Endodermal cell (in vitro differentiated cells): ENCODE measurements around the gene COL13A1. TPM values are rescaled to one million over a fixed set of nuclear protein-coding genes. Genes with fewer than 3 reads are reported as not detected.

Experiments
- DNase-seq: peaks from one replicate; pipeline ENCODE4 v3.0.0-alpha.2; 2017
- H3K27ac ChIP-seq: 2 replicates; pipeline ENCODE4 v1.5.1; 2013; ENCODE audit warnings: mild to moderate bottlenecking, low read depth, low read length, moderate library complexity
- H3K27me3 ChIP-seq: 2 replicates; pipeline ENCODE4 v1.6.1; 2013; ENCODE audit warnings: mild to moderate bottlenecking, low read length, moderate library complexity; ENCODE audit not compliant: insufficient read depth, control insufficient read depth, poor library complexity, severe bottlenecking
- H3K36me3 ChIP-seq: 2 replicates; pipeline ENCODE4 v1.7.0; 2013; ENCODE audit warnings: mild to moderate bottlenecking, low read length, moderate library complexity; ENCODE audit not compliant: control insufficient read depth, insufficient read depth
- H3K4me1 ChIP-seq: one replicate; pipeline ENCODE4 v1.7.0; 2013; ENCODE audit warnings: low read length; ENCODE audit not compliant: control insufficient read depth, insufficient read depth
- H3K4me3 ChIP-seq: 2 replicates; pipeline ENCODE4 v1.5.1; 2013; ENCODE audit warnings: mild to moderate bottlenecking, low read length, moderate library complexity
- H3K9ac ChIP-seq: 2 replicates; pipeline ENCODE4 v1.6.1; 2013; ENCODE audit warnings: mild to moderate bottlenecking, low read length, moderate library complexity; ENCODE audit not compliant: poor library complexity, severe bottlenecking; ENCODE audit errors: extremely low read depth
- H3K9me3 ChIP-seq: 2 replicates; pipeline ENCODE4 v1.6.1; 2013; ENCODE audit warnings: mild to moderate bottlenecking, low read length, moderate library complexity; ENCODE audit not compliant: control insufficient read depth
- H3K27ac Mint-ChIP-seq: 2 replicates; pipeline ENCODE4 v1.8.0; 2020; ENCODE audit warnings: mixed read lengths
- H3K27me3 Mint-ChIP-seq: 2 replicates; pipeline ENCODE4 v1.8.0; 2021; ENCODE audit warnings: mild to moderate bottlenecking, mixed read lengths; ENCODE audit not compliant: insufficient read depth
- H3K36me3 Mint-ChIP-seq: 2 replicates; pipeline ENCODE4 v1.8.0; 2020; ENCODE audit warnings: low read depth, mixed read lengths
- H3K4me1 Mint-ChIP-seq: 2 replicates; pipeline ENCODE4 v1.8.0; 2020; ENCODE audit warnings: mixed read lengths
- H3K4me3 Mint-ChIP-seq: 2 replicates; pipeline ENCODE4 v1.8.0; 2020; ENCODE audit warnings: mild to moderate bottlenecking, moderate library complexity, mixed read lengths
- H3K9me3 Mint-ChIP-seq: 2 replicates; pipeline ENCODE4 v1.8.0; 2020; ENCODE audit warnings: mild to moderate bottlenecking, mixed read lengths
- WGBS, 2 experiments: methylation state at CpG; one replicate each; pipeline versions ENCODE4 v1.1.5 to v1.1.7; 2013; ENCODE audit warnings: missing lambda C conversion rate in 2 of 2, mixed read lengths in 1 of 2; ENCODE audit not compliant: insufficient coverage in 1 of 2, insufficient read length in 1 of 2; 5-methylcytosine and 5-hydroxymethylcytosine counted together
- total RNA-seq, 2 donors: library from RNA; stranded (reverse); fragmentation: NEBNext Ultra II Directional in 1 of 2; extraction: Animal tissue kit (Norgen Biotek cat#: 25700) in 1 of 2; gene quantifications; 2 replicates in 1 of 2; 3 replicates in 1 of 2; pipeline ENCODE4 v1.2.1, GENCODE V29; 2021
- TF ChIP-seq, protein P1 (sequence below): fragments of 200-600 bp; sonication (generic); conservative IDR thresholded peaks from 2 replicates; pipeline ENCODE4 v1.5.0; 2021; ENCODE audit warnings: antibody characterized with exemption, mild to moderate bottlenecking

The COL13A1 gene
- total RNA-seq, 2 donors from 2014 or later: 15.9 to 20.7 TPM

DNA sequence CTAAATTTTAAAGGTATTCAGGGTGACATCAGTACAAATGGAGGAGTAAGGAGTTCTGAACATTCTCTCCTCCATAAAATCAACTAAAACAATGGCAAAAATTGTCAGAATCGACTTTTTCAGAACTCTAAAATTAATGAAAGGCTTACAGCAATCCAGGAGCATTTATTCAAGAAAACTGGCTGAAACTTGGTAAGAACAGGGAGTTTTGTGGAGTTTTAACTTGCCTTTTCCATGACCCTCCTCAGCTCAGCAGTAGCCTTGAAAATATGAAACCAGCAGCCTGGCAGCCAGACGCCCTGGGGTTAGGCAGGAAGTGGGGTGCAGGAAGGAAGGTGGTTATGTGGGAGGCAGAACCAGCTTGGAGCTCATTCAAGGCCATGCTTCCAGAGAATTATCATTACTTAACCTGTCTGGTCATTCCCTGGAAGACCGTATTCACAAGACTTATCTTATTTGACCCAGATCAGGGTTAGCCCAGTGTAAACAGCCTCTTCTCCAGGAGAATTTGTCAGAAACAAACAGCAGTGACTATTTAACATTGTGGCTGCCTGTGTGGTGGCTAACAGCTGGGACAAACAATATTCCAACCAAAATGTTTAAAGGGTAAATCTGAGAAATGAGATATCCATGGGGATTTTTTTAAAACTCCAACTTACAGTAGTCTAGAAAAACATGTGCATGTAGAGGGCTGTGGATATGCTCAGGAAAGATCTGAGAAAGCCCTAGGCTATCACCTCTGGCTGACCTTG lies 175.3 kb downstream of the COL13A1 start:
- peaks cover 27% of the 10 kb centered on the region for H3K27me3 Mint-ChIP-seq
- 87 to 94% methylated on average over 3 of the region's 3 CpGs for WGBS, 2 experiments
- H3K27ac Mint-ChIP-seq: no peak overlapping the region
- no peak overlapping the region for H3K9ac ChIP-seq
- H3K9me3 ChIP-seq: peaks cover 26% of the 10 kb centered on the region
- no peaks in the 10 kb centered on the region for H3K36me3 ChIP-seq
- no peaks in the 10 kb centered on the region for H3K27me3 ChIP-seq
- H3K4me3 Mint-ChIP-seq: no peak overlapping the region
- no peak for DNase-seq
- no peaks in the 10 kb centered on the region for H3K4me1 ChIP-seq
- no peak overlapping the region for H3K27ac ChIP-seq
- no peak overlapping the region for H3K4me3 ChIP-seq
- TF ChIP-seq, protein P1, sequence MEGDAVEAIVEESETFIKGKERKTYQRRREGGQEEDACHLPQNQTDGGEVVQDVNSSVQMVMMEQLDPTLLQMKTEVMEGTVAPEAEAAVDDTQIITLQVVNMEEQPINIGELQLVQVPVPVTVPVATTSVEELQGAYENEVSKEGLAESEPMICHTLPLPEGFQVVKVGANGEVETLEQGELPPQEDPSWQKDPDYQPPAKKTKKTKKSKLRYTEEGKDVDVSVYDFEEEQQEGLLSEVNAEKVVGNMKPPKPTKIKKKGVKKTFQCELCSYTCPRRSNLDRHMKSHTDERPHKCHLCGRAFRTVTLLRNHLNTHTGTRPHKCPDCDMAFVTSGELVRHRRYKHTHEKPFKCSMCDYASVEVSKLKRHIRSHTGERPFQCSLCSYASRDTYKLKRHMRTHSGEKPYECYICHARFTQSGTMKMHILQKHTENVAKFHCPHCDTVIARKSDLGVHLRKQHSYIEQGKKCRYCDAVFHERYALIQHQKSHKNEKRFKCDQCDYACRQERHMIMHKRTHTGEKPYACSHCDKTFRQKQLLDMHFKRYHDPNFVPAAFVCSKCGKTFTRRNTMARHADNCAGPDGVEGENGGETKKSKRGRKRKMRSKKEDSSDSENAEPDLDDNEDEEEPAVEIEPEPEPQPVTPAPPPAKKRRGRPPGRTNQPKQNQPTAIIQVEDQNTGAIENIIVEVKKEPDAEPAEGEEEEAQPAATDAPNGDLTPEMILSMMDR: no peak
- no peaks in the 10 kb centered on the region for H3K36me3 Mint-ChIP-seq
- H3K4me1 Mint-ChIP-seq: no peaks in the 10 kb centered on the region
- peaks cover 26% of the 10 kb centered on the region for H3K9me3 Mint-ChIP-seq

DNA sequence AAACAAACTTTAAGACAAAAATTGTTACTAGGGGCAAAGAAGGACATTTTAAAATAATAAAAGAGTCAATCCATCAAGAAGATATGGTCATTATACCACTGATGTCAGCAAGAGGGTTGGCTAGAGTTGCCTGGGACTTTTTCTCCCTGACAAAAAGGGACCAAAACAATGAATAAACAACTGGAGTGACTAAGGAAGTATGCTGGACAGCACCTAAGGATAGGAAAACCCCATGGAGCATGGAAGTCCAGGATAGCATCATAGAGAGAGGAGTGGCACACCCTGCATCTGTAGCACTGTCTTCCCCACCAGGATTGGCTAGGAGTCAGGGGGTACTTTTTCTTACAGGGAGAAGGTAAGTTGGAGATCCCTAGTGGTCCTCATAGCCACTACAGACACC lies 177.5 kb downstream of the COL13A1 start:
- Histone ChIP-seq H3K36me3 (no peaks in the 10 kb centered on the region), H3K9me3 (peaks cover 26% of the 10 kb centered on the region), H3K9ac (no peak overlapping the region), H3K4me1 (no peaks in the 10 kb centered on the region), H3K27me3 (no peaks in the 10 kb centered on the region), H3K4me3 (no peak overlapping the region), H3K27ac (no peak overlapping the region)
- Mint-ChIP-seq H3K4me1 (no peaks in the 10 kb centered on the region), H3K27me3 (peaks cover 18% of the 10 kb centered on the region), H3K4me3 (no peak overlapping the region), H3K36me3 (no peaks in the 10 kb centered on the region), H3K27ac (no peak overlapping the region), H3K9me3 (peaks cover 27% of the 10 kb centered on the region)
- TF ChIP-seq, protein P1: no peak
- no peak for DNase-seq

GRCh38 chr10:69980672-69981071 lies 179.0 kb downstream of the COL13A1 start:
- H3K4me3 ChIP-seq: no peak overlapping the region
- H3K36me3 ChIP-seq: no peaks in the 10 kb centered on the region
- DNase-seq: no peak
- TF ChIP-seq, protein P1: no peak
- H3K4me1 ChIP-seq: no peaks in the 10 kb centered on the region
- Mint-ChIP-seq H3K27me3 (peaks cover 14% of the 10 kb centered on the region), H3K36me3 (no peaks in the 10 kb centered on the region), H3K4me1 (no peaks in the 10 kb centered on the region), H3K4me3 (no peak overlapping the region), H3K27ac (no peak overlapping the region), H3K9me3 (peaks cover 27% of the 10 kb centered on the region)
- H3K27me3 ChIP-seq: no peaks in the 10 kb centered on the region
- H3K9me3 ChIP-seq: peaks cover 26% of the 10 kb centered on the region
- H3K9ac ChIP-seq: no peak overlapping the region
- 100% methylated on average over 1 of the region's 2 CpGs; no CpG with 5 or more reads in 1 of the 2 experiments for WGBS, 2 experiments
- no peak overlapping the region for H3K27ac ChIP-seq
